Liver (tissue), 9 donors: ENCODE measurements around the gene LINC01488. TPM values are rescaled to one million over a fixed set of nuclear protein-coding genes. Genes with fewer than 3 reads are reported as not detected.

Experiments
- DNase-seq: peaks from one replicate; pipeline ENCODE4 v3.0.0-alpha.2; 2017; ENCODE audit warnings: low spot score
- H3K27ac ChIP-seq, 2 donors: one replicate each; pipeline ENCODE4 v1.7.0; 2013; ENCODE audit warnings: inconsistent platforms in 2 of 2, low read length in 2 of 2, control low read depth in 1 of 2, low read depth in 1 of 2, mild to moderate bottlenecking in 1 of 2
- H3K27me3 ChIP-seq, 4 donors: one replicate each; pipeline versions ENCODE4 v1.6.1 to v1.7.0; 2013; ENCODE audit warnings: low read length in 3 of 4, inconsistent platforms in 1 of 4, mild to moderate bottlenecking in 1 of 4, moderate library complexity in 1 of 4; ENCODE audit not compliant: control insufficient read depth in 4 of 4, insufficient read depth in 4 of 4
- H3K36me3 ChIP-seq, 4 donors: one replicate each; pipeline versions ENCODE4 v1.6.1 to v1.7.0; 2013; ENCODE audit warnings: low read length in 3 of 4, mild to moderate bottlenecking in 3 of 4, low read depth in 1 of 4, moderate library complexity in 1 of 4; ENCODE audit not compliant: control insufficient read depth in 4 of 4, insufficient read depth in 3 of 4
- H3K4me1 ChIP-seq, 4 donors: one replicate each; pipeline versions ENCODE4 v1.6.1 to v1.7.0; 2013; ENCODE audit warnings: low read length in 3 of 4, mild to moderate bottlenecking in 3 of 4, moderate library complexity in 1 of 4; ENCODE audit not compliant: control insufficient read depth in 4 of 4, insufficient read depth in 4 of 4
- H3K4me3 ChIP-seq, 3 donors: one replicate each; pipeline versions ENCODE4 v1.6.1 to v1.7.0; 2013; ENCODE audit warnings: low read length in 3 of 3, control low read depth in 1 of 3, low read depth in 1 of 3, mild to moderate bottlenecking in 1 of 3
- H3K9ac ChIP-seq, 2 donors: one replicate each; pipeline ENCODE4 v1.7.0; 2013; ENCODE audit warnings: low read length in 2 of 2, mild to moderate bottlenecking in 2 of 2, moderate library complexity in 2 of 2, control low read depth in 1 of 2, low read depth in 1 of 2
- H3K9me3 ChIP-seq, 4 donors: one replicate each; pipeline versions ENCODE4 v1.6.1 to v1.7.0; 2013; ENCODE audit warnings: low read length in 3 of 4; ENCODE audit not compliant: control insufficient read depth in 4 of 4
- EGR1 ChIP-seq, 2 donors: IDR thresholded peaks; 2 replicates each; pipeline ENCODE4 v1.6.1; 2016 to 2018; ENCODE audit warnings: antibody characterized with exemption in 2 of 2, low read depth in 2 of 2
- FOXA1 ChIP-seq: IDR thresholded peaks from 2 replicates; pipeline ENCODE4 v1.6.1; 2016; ENCODE audit warnings: antibody characterized with exemption
- FOXA2 ChIP-seq: IDR thresholded peaks from 2 replicates; pipeline ENCODE4 v1.6.1; 2016; ENCODE audit warnings: antibody characterized with exemption
- GABPA ChIP-seq, 2 donors: IDR thresholded peaks in 1 of 2; conservative IDR thresholded peaks in 1 of 2; 2 replicates each; pipeline ENCODE4 v1.6.1; 2016; ENCODE audit warnings: antibody characterized with exemption in 2 of 2, mild to moderate bottlenecking in 1 of 2, moderate library complexity in 1 of 2
- HNF4A ChIP-seq, 2 donors: conservative IDR thresholded peaks; 2 replicates each; pipeline ENCODE4 v1.6.1; 2016; ENCODE audit warnings: antibody characterized with exemption in 2 of 2, mild to moderate bottlenecking in 2 of 2
- HNF4G ChIP-seq: IDR thresholded peaks from 2 replicates; pipeline ENCODE4 v1.6.1; 2016; ENCODE audit warnings: antibody characterized with exemption
- JUND ChIP-seq, 2 donors: IDR thresholded peaks; 2 replicates each; pipeline ENCODE4 v1.6.1; 2016; ENCODE audit warnings: antibody characterized with exemption in 2 of 2
- NR2F2 ChIP-seq: IDR thresholded peaks from 2 replicates; pipeline ENCODE4 v1.6.1; 2016; ENCODE audit warnings: antibody characterized with exemption
- RAD21 ChIP-seq, 2 donors: IDR thresholded peaks; 2 replicates each; pipeline ENCODE4 v1.6.1; 2016; ENCODE audit warnings: antibody characterized with exemption in 2 of 2, mild to moderate bottlenecking in 2 of 2
- RXRA ChIP-seq, 2 donors: IDR thresholded peaks; 2 replicates each; pipeline ENCODE4 v1.6.1; 2017 to 2018; ENCODE audit warnings: antibody characterized with exemption in 2 of 2, mild to moderate bottlenecking in 1 of 2
- SP1 ChIP-seq: IDR thresholded peaks from 2 replicates; pipeline ENCODE4 v1.6.1; 2018; ENCODE audit warnings: antibody characterized with exemption, mild to moderate bottlenecking
- TAF1 ChIP-seq: conservative IDR thresholded peaks from 2 replicates; pipeline ENCODE4 v1.6.1; 2016; ENCODE audit warnings: antibody characterized with exemption, mild to moderate bottlenecking
- YY1 ChIP-seq: IDR thresholded peaks from 2 replicates; pipeline ENCODE4 v1.6.1; 2016; ENCODE audit warnings: antibody characterized with exemption, mild to moderate bottlenecking
- WGBS: extraction: QIAGEN DNeasy Blood & Tissue Kit; methylation state at CpG from one replicate; pipeline ENCODE4 v1.1.7; 2013; 5-methylcytosine and 5-hydroxymethylcytosine counted together
- polyA plus RNA-seq, 2 donors: library from polyadenylated mRNA; stranded (reverse) in 1 of 2; unstranded in 1 of 2; fragments of 200-250 nt in 1 of 2; fragments of >200 nt in 1 of 2; fragmentation: Nextera tagmentation in 1 of 2; extraction: Ambion mirVana in 1 of 2; gene quantifications; one replicate each; pipeline versions ENCODE4 v1.2.1 to v1.2.3, GENCODE V29; 2013 to 2015
- total RNA-seq, 2 donors: library from RNA; depleted of rRNA; stranded (reverse); fragments of >200 nt; gene quantifications; one replicate each; pipeline ENCODE4 v1.2.3, GENCODE V29; 2014
- TF ChIP-seq, protein P1 (sequence below): IDR thresholded peaks from 2 replicates; pipeline ENCODE4 v1.6.1; 2016; ENCODE audit warnings: antibody characterized with exemption
- TF ChIP-seq, protein P2 (sequence below): fragments of 150-350 bp; IDR thresholded peaks from 2 replicates; pipeline ENCODE4 v1.5.1; 2017; ENCODE audit warnings: improper control_type of control experiment, low read depth, low read length; ENCODE audit not compliant: missing input control
- TF ChIP-seq, protein P3 (sequence below): IDR thresholded peaks from 2 replicates; pipeline ENCODE4 v1.6.1; 2016; ENCODE audit warnings: antibody characterized with exemption, mild to moderate bottlenecking
- TF ChIP-seq, protein P4 (sequence below): IDR thresholded peaks from 2 replicates; pipeline ENCODE4 v1.6.1; 2016; ENCODE audit warnings: antibody characterized with exemption
- donor health status: healthy.
- donor health status: healthy.
- donor health status: healthy.
- donor health status: healthy.
- donor health status: healthy.

The LINC01488 gene
- total and polyA plus RNA-seq, 4 donors: 0.05 to 2.3 (median 0.60) TPM

DNA sequence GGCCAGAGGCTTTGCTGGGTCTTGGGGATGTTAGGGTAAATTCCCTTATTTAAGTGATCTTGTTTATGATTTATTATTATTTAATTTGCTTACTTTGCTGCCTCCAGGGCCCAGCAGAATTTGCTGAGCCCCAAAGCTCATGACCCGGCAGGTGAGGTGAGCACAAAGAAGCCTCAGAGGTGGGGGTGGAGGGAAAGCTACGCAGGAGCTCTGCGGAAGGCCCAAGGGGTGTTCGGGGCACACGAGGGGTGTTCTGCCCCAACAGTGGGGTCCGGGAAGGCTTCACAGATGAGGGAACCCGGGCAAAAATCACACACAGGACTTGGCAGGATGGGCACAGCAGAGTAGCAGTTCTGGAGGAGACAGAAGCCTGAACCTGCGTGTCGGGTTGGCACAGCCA, 6.7 kb upstream of the LINC01488 start:
- peaks cover 3 to 14% (median 9%) of the 10 kb centered on the region in 4 donors for H3K4me1 ChIP-seq
- no peak overlapping the region for H3K27ac ChIP-seq
- WGBS: 96% methylated on average over 9 of the region's 9 CpGs
- H3K27me3 ChIP-seq: no peaks in the 10 kb centered on the region
- H3K4me3 ChIP-seq: no peak overlapping the region
- TF ChIP-seq, protein P1, sequence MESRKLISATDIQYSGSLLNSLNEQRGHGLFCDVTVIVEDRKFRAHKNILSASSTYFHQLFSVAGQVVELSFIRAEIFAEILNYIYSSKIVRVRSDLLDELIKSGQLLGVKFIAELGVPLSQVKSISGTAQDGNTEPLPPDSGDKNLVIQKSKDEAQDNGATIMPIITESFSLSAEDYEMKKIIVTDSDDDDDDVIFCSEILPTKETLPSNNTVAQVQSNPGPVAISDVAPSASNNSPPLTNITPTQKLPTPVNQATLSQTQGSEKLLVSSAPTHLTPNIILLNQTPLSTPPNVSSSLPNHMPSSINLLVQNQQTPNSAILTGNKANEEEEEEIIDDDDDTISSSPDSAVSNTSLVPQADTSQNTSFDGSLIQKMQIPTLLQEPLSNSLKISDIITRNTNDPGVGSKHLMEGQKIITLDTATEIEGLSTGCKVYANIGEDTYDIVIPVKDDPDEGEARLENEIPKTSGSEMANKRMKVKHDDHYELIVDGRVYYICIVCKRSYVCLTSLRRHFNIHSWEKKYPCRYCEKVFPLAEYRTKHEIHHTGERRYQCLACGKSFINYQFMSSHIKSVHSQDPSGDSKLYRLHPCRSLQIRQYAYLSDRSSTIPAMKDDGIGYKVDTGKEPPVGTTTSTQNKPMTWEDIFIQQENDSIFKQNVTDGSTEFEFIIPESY: no peak
- TF ChIP-seq FOXA2: no peak
- H3K36me3 ChIP-seq: no peaks in the 10 kb centered on the region
- H3K9ac ChIP-seq: no peak overlapping the region
- no peak for DNase-seq
- H3K9me3 ChIP-seq: no peaks in the 10 kb centered on the region

DNA sequence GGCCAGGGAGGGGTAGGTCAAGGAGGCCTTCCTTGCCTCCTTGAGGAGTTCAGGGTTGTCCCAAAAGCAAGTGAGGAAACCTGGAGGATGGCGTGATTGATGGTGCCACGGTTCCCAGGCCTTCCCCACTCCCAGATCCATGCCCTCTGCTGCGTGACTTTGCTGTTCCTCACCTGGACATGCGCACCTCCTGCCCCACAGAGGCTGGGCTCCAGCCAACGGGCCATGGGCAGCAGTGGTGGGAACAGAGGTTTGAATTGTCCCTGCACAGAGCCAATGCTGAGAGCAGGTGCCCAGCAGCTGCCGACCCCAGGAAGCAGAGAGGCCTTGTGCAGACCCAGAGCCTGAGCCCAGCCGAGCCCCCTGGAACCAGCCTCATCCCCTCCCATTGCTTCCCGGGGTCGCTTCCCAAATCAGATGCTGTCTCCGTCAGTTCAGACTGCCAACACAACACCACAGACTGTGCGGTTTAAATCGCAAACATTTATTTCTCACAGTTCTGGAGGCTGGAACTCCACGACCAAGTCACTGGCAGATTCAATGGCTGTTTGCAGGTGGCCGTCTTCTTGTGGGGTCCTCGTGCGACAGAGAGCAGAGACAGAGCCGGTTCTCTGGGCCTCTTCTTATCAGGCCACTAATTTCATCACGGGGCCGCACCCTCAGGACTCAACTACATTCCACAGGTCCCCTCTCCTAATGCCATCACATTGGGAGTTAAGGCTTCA, 6.2 kb upstream of the LINC01488 start:
- Histone ChIP-seq H3K9me3 (no peaks in the 10 kb centered on the region), H3K4me3 (no peak overlapping the region), H3K4me1 (peaks cover 5 to 14% (median 9%) of the 10 kb centered on the region in 4 donors), H3K27ac (no peak overlapping the region), H3K27me3 (no peaks in the 10 kb centered on the region), H3K36me3 (no peaks in the 10 kb centered on the region), H3K9ac (no peak overlapping the region)
- TF ChIP-seq YY1 (no peak), NR2F2 (no peak), FOXA2 (no peak), GABPA (IDR thresholded peaks at IDR 0.05 in 1 of 2, conservative IDR thresholded peaks at IDR 0.05 in 1 of 2) (no peak), HNF4G (no peak), TAF1 (no peak), FOXA1 (no peak)
- 96% methylated on average over 19 of the region's 19 CpGs for WGBS
- DNase-seq: no peak

DNA sequence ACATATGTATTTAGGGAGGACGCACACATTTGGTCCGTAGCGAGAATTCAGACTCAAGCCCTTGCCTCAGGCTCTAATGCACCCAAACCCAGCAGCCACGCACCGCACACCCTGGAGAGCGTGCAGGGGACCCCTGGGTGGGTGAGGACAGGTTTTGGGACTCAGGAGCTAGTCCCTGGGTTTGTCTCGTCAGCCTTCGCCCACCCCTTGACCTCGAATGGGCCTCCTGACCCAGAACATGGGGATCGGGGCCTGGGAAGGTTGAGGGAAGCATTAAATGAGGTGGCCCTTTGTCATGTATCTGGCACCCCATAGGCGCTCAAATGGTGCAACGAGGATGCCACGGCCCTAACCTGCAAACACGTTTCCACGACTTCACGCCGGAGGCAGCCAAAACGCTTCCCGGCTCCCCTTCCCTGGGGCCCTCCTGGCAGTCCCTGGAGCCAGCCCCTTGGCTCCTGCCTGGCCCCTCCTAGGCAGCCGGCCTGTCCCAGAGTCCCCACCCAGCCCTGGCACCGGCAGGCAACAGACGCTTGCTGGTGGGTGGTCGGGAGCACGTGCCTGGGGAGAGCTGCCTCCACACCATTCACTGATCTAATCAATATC, 5.5 kb upstream of the LINC01488 start:
- TF ChIP-seq FOXA2 (no peak), GABPA (IDR thresholded peaks at IDR 0.05 in 1 of 2, conservative IDR thresholded peaks at IDR 0.05 in 1 of 2) (no peak), FOXA1 (no peak), YY1 (no peak), TAF1 (no peak), RXRA (IDR thresholded peaks at IDR 0.05) (no peak), RAD21 (IDR thresholded peaks at IDR 0.05) (no peak), HNF4A (conservative IDR thresholded peaks at IDR 0.05) (no peak), JUND (IDR thresholded peaks at IDR 0.05) (no peak), EGR1 (IDR thresholded peaks at IDR 0.05; ENCODE audit: low read depth in 2 of 2) (no peak), HNF4G (no peak), SP1 (no peak), NR2F2 (no peak)
- TF ChIP-seq, protein P1: no peak
- TF ChIP-seq, protein P2, sequence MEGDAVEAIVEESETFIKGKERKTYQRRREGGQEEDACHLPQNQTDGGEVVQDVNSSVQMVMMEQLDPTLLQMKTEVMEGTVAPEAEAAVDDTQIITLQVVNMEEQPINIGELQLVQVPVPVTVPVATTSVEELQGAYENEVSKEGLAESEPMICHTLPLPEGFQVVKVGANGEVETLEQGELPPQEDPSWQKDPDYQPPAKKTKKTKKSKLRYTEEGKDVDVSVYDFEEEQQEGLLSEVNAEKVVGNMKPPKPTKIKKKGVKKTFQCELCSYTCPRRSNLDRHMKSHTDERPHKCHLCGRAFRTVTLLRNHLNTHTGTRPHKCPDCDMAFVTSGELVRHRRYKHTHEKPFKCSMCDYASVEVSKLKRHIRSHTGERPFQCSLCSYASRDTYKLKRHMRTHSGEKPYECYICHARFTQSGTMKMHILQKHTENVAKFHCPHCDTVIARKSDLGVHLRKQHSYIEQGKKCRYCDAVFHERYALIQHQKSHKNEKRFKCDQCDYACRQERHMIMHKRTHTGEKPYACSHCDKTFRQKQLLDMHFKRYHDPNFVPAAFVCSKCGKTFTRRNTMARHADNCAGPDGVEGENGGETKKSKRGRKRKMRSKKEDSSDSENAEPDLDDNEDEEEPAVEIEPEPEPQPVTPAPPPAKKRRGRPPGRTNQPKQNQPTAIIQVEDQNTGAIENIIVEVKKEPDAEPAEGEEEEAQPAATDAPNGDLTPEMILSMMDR: no peak
- TF ChIP-seq, protein P3, sequence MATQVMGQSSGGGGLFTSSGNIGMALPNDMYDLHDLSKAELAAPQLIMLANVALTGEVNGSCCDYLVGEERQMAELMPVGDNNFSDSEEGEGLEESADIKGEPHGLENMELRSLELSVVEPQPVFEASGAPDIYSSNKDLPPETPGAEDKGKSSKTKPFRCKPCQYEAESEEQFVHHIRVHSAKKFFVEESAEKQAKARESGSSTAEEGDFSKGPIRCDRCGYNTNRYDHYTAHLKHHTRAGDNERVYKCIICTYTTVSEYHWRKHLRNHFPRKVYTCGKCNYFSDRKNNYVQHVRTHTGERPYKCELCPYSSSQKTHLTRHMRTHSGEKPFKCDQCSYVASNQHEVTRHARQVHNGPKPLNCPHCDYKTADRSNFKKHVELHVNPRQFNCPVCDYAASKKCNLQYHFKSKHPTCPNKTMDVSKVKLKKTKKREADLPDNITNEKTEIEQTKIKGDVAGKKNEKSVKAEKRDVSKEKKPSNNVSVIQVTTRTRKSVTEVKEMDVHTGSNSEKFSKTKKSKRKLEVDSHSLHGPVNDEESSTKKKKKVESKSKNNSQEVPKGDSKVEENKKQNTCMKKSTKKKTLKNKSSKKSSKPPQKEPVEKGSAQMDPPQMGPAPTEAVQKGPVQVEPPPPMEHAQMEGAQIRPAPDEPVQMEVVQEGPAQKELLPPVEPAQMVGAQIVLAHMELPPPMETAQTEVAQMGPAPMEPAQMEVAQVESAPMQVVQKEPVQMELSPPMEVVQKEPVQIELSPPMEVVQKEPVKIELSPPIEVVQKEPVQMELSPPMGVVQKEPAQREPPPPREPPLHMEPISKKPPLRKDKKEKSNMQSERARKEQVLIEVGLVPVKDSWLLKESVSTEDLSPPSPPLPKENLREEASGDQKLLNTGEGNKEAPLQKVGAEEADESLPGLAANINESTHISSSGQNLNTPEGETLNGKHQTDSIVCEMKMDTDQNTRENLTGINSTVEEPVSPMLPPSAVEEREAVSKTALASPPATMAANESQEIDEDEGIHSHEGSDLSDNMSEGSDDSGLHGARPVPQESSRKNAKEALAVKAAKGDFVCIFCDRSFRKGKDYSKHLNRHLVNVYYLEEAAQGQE: no peak
- TF ChIP-seq, protein P4, sequence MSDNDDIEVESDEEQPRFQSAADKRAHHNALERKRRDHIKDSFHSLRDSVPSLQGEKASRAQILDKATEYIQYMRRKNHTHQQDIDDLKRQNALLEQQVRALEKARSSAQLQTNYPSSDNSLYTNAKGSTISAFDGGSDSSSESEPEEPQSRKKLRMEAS: no peak
- H3K4me1 ChIP-seq: peaks cover 5 to 11% (median 8%) of the 10 kb centered on the region in 4 donors
- H3K27ac ChIP-seq: no peak overlapping the region
- H3K36me3 ChIP-seq: no peaks in the 10 kb centered on the region
- no peak overlapping the region for H3K4me3 ChIP-seq
- H3K27me3 ChIP-seq: no peaks in the 10 kb centered on the region
- no peak for DNase-seq
- WGBS: 96% methylated on average over 24 of the region's 24 CpGs
- no peaks in the 10 kb centered on the region for H3K9me3 ChIP-seq
- H3K9ac ChIP-seq: no peak overlapping the region
